GM19043 (cell line): ENCODE measurements around the gene NADSYN1.

Experiments
- ATAC-seq: cut with Tn5 transposase; IDR thresholded peaks from one replicate; pipeline ENCODE4 v1.9.1; 2021; ENCODE audit warnings: low read depth; ENCODE audit not compliant: unreplicated experiment

The NADSYN1 gene

GRCh38 chr11:71542879-71543777 is 90.1 kb downstream of the NADSYN1 start:
- no peak for ATAC-seq

- no peak for ATAC-seq
Measured at GRCh38 chr11:71543866-71544265, 90.9 kb downstream of the NADSYN1 start.

- no peak for ATAC-seq
Measured at GRCh38 chr11:71544525-71545214, 91.7 kb downstream of the NADSYN1 start.

- ATAC-seq = no peak
Measured at GRCh38 chr11:71545405-71545966, 92.5 kb downstream of the NADSYN1 start.

- ATAC-seq = no peak
Measured at GRCh38 chr11:71548120-71548519, 95.1 kb downstream of the NADSYN1 start, which contains the start of gene KRTAP5-9. Gene KRTAP5-9, plus strand, starts transcription at chr11:71548420. Its CDS starts 238 bp downstream, at chr11:71548658.

GRCh38 chr11:71548716-71549151 is 95.7 kb downstream of the NADSYN1 start:
- no peak for ATAC-seq
